Activated CD4-positive, alpha-beta T cell treated with anti-CD3 and anti-CD28 coated beads, Interleukin-2, amount 10 ng/mL, durations not matched to agents 24 days and 14 days (primary cell): ENCODE data around the gene KRTAP12-3. TPM values are rescaled to one million over a fixed set of nuclear protein-coding genes. Genes with fewer than 3 reads are reported as not detected.
A peak's percentile ranks its signal among the peaks of the same experiment; 100 is the strongest.
"Not testable (repeated sequence)": the region's sequence is repeated elsewhere in the genome, so short reads cannot be mapped to it uniquely, and the experiment has no call there.

Experiments used
- DNase-seq: peaks from one replicate; pipeline ENCODE4 v3.0.0; 2022
- H3K27ac Mint-ChIP-seq: one replicate; pipeline ENCODE4 v1.8.0; 2022; ENCODE audit warnings: mild to moderate bottlenecking, mixed read lengths
- H3K27me3 Mint-ChIP-seq: one replicate; pipeline ENCODE4 v1.8.0; 2022; ENCODE audit warnings: mixed read lengths
- H3K36me3 Mint-ChIP-seq: one replicate; pipeline ENCODE4 v1.8.0; 2022; ENCODE audit warnings: low read depth, mild to moderate bottlenecking, mixed read lengths
- H3K4me1 Mint-ChIP-seq: one replicate; pipeline ENCODE4 v1.8.0; 2021; ENCODE audit warnings: mixed read lengths
- H3K4me3 Mint-ChIP-seq: one replicate; pipeline ENCODE4 v1.8.0; 2022; ENCODE audit warnings: mild to moderate bottlenecking, moderate library complexity, mixed read lengths
- H3K9me3 Mint-ChIP-seq: one replicate; pipeline ENCODE4 v1.8.0; 2021; ENCODE audit warnings: mixed read lengths
- intact Hi-C: fragments of 100-400 bp; cut with micrococcal nuclease; formaldehyde crosslinking; loops from one replicate; pipeline ENCODE4 v1.15.1; 2023
- total RNA-seq: library from RNA; stranded (reverse); gene quantifications from 2 replicates; pipeline ENCODE4 v1.2.3, GENCODE V29; 2022

The KRTAP12-3 gene
- total RNA-seq, 1 donor from 2014 or later = not detected

GRCh38 chr21:44666401-44667320, 8.9 kb downstream of the KRTAP12-3 start, which contains the start of gene KRTAP12-2:
KRTAP12-2 (minus strand) TSS chr21:44666927; CDS start chr21:44666886, 41 bp downstream.
- Mint-ChIP-seq H3K4me3 (no peak within 1 kb of the TSS), H3K9me3 (peaks cover 27% of the 10 kb centered on the region), H3K27ac (no peak within 1 kb of the TSS), H3K4me1 (no peaks in the 10 kb centered on the region), H3K27me3 (peaks cover 20% of the 10 kb centered on the region), H3K36me3 (peaks cover 4% of the 10 kb centered on the region)
- DNase-seq = no peak
- intact Hi-C loops = no loop called here

GRCh38 chr21:44667612-44668011, 9.9 kb downstream of the KRTAP12-3 start:
- no peak for DNase-seq
- Mint-ChIP-seq H3K27ac (no peak overlapping the region), H3K27me3 (peaks cover 13% of the 10 kb centered on the region), H3K36me3 (peaks cover 3% of the 10 kb centered on the region), H3K9me3 (peaks cover 21% of the 10 kb centered on the region), H3K4me3 (no peak overlapping the region), H3K4me1 (no peaks in the 10 kb centered on the region)
- intact Hi-C loops = no loop called here

- H3K27ac Mint-ChIP-seq = no peak overlapping the region
- no peaks in the 10 kb centered on the region for H3K4me1 Mint-ChIP-seq
- peaks cover 30% of the 10 kb centered on the region for H3K9me3 Mint-ChIP-seq
- peaks cover 13% of the 10 kb centered on the region for H3K27me3 Mint-ChIP-seq
- peak; percentile 43 for DNase-seq
- intact Hi-C loops = no loop called here
- no peak overlapping the region for H3K4me3 Mint-ChIP-seq
- H3K36me3 Mint-ChIP-seq = peaks cover 10% of the 10 kb centered on the region
Measured at GRCh38 chr21:44670642-44671432, 13.1 kb downstream of the KRTAP12-3 start.

GRCh38 chr21:44671911-44672310, 14.2 kb downstream of the KRTAP12-3 start:
- no peak for DNase-seq
- peaks cover 10% of the 10 kb centered on the region for H3K36me3 Mint-ChIP-seq
- H3K4me1 Mint-ChIP-seq = no peaks in the 10 kb centered on the region
- no peak overlapping the region for H3K4me3 Mint-ChIP-seq
- intact Hi-C loops = no loop called here
- peaks cover 15% of the 10 kb centered on the region for H3K27me3 Mint-ChIP-seq
- H3K27ac Mint-ChIP-seq = no peak overlapping the region
- peaks cover 35% of the 10 kb centered on the region for H3K9me3 Mint-ChIP-seq

- peak; percentile 34 for DNase-seq
- Mint-ChIP-seq H3K9me3 (peaks cover 26% of the 10 kb centered on the region), H3K4me3 (no peak overlapping the region), H3K27me3 (peaks cover 28% of the 10 kb centered on the region), H3K27ac (no peak overlapping the region), H3K36me3 (peaks cover 5% of the 10 kb centered on the region), H3K4me1 (no peaks in the 10 kb centered on the region)
- intact Hi-C loops = no loop called here
Measured at GRCh38 chr21:44677881-44678280, 20.1 kb downstream of the KRTAP12-3 start.

GRCh38 chr21:44681152-44681551, 23.4 kb downstream of the KRTAP12-3 start:
- no peaks in the 10 kb centered on the region for H3K36me3 Mint-ChIP-seq
- intact Hi-C loops = no loop called here
- no peak overlapping the region for H3K27ac Mint-ChIP-seq
- H3K27me3 Mint-ChIP-seq = peaks cover 23% of the 10 kb centered on the region
- H3K4me3 Mint-ChIP-seq = no peak overlapping the region
- peaks cover 9% of the 10 kb centered on the region for H3K9me3 Mint-ChIP-seq
- DNase-seq = no peak
- peaks cover 4% of the 10 kb centered on the region for H3K4me1 Mint-ChIP-seq

GRCh38 chr21:44681861-44682579, 24.3 kb downstream of the KRTAP12-3 start, which contains the start of gene KRTAP12-1:
KRTAP12-1 (minus strand) TSS chr21:44682163; CDS start chr21:44682123, 40 bp downstream.
- H3K27ac Mint-ChIP-seq = no peak within 1 kb of the TSS
- H3K27me3 Mint-ChIP-seq = peaks cover 20% of the 10 kb centered on the region
- H3K9me3 Mint-ChIP-seq = peaks cover 4% of the 10 kb centered on the region
- no peak for DNase-seq
- intact Hi-C loops = no loop called here
- peaks cover 8% of the 10 kb centered on the region for H3K4me1 Mint-ChIP-seq
- H3K36me3 Mint-ChIP-seq = no peaks in the 10 kb centered on the region
- no peak within 1 kb of the TSS for H3K4me3 Mint-ChIP-seq

- peaks cover 8% of the 10 kb centered on the region for H3K4me1 Mint-ChIP-seq
- H3K27ac Mint-ChIP-seq = no peak overlapping the region
- peaks cover 18% of the 10 kb centered on the region for H3K27me3 Mint-ChIP-seq
- intact Hi-C loops = no loop called here
- H3K4me3 Mint-ChIP-seq = no peak overlapping the region
- no peak for DNase-seq
- peaks cover 4% of the 10 kb centered on the region for H3K9me3 Mint-ChIP-seq
- H3K36me3 Mint-ChIP-seq = no peaks in the 10 kb centered on the region
Measured at GRCh38 chr21:44682580-44683151, 24.9 kb downstream of the KRTAP12-3 start.

- no peak overlapping the region for H3K27ac Mint-ChIP-seq
- H3K4me3 Mint-ChIP-seq = no peak overlapping the region
- H3K9me3 Mint-ChIP-seq = peaks cover 4% of the 10 kb centered on the region
- intact Hi-C loops = no loop called here
- peaks cover 8% of the 10 kb centered on the region for H3K4me1 Mint-ChIP-seq
- no peak for DNase-seq
- peaks cover 18% of the 10 kb centered on the region for H3K27me3 Mint-ChIP-seq
- no peaks in the 10 kb centered on the region for H3K36me3 Mint-ChIP-seq
Measured at GRCh38 chr21:44684077-44684476, 26.3 kb downstream of the KRTAP12-3 start.

- intact Hi-C loops = no loop called here
- H3K4me1 Mint-ChIP-seq = peaks cover 8% of the 10 kb centered on the region
- no peak overlapping the region for H3K4me3 Mint-ChIP-seq
- no peak for DNase-seq
- peaks cover under 1% of the 10 kb centered on the region for H3K9me3 Mint-ChIP-seq
- H3K36me3 Mint-ChIP-seq = no peaks in the 10 kb centered on the region
- no peak overlapping the region for H3K27ac Mint-ChIP-seq
- peaks cover 18% of the 10 kb centered on the region for H3K27me3 Mint-ChIP-seq
Measured at GRCh38 chr21:44684483-44684882, 26.8 kb downstream of the KRTAP12-3 start.

- H3K27ac Mint-ChIP-seq, H3K4me1 Mint-ChIP-seq, H3K4me3 Mint-ChIP-seq, H3K36me3 Mint-ChIP-seq, H3K9me3 Mint-ChIP-seq, intact Hi-C loops, DNase-seq: not testable (repeated sequence)
- peaks cover 18% of the 10 kb centered on the region for H3K27me3 Mint-ChIP-seq
Measured at GRCh38 chr21:44685050-44685449, 27.3 kb downstream of the KRTAP12-3 start.

GRCh38 chr21:44686000-44686781, 28.5 kb downstream of the KRTAP12-3 start:
- Mint-ChIP-seq H3K27me3 (peaks cover 16% of the 10 kb centered on the region), H3K4me3 (no peak overlapping the region), H3K9me3 (no peaks in the 10 kb centered on the region), H3K27ac (peak overlapping the region; percentile 14), H3K4me1 (peaks cover 8% of the 10 kb centered on the region), H3K36me3 (no peaks in the 10 kb centered on the region)
- intact Hi-C loops = no loop called here
- no peak for DNase-seq
